B cell (primary cell): ENCODE results near the gene ECE1.

Experiments used
- EZH2 ChIP-seq: IDR thresholded peaks from 2 replicates; pipeline ENCODE4 v1.6.1; 2012; ENCODE audit warnings: borderline replicate concordance, low read depth, mild to moderate bottlenecking, moderate library complexity, low read length; ENCODE audit not compliant: insufficient read depth, poor library complexity, severe bottlenecking
- TF ChIP-seq, protein P1 (sequence below): fragments of 200-600 bp; IDR thresholded peaks from one replicate; pipeline ENCODE4 v1.8.0; 2022; ENCODE audit warnings: antibody characterized with exemption, mild to moderate bottlenecking

DNA sequence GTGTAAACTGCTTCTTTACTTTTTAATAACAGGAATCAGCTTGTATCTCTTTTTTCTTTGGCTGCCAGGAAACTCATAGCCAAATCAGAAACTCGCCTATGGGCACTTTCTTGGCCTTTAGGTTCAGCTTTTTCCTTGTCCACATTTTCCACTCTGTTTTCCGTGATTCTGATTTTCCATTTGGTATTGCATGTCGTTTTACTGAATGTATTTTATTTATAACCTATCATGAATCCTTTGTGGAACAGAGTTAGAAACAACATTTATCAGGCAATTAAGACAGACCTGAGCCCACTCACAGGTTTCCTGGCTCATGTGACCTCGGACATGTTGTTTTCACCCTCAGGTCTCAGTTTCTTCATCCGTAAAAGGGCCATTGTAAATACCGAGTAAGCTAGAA lies 5.3 kb upstream of the ECE1 start:
- TF ChIP-seq, protein P1, sequence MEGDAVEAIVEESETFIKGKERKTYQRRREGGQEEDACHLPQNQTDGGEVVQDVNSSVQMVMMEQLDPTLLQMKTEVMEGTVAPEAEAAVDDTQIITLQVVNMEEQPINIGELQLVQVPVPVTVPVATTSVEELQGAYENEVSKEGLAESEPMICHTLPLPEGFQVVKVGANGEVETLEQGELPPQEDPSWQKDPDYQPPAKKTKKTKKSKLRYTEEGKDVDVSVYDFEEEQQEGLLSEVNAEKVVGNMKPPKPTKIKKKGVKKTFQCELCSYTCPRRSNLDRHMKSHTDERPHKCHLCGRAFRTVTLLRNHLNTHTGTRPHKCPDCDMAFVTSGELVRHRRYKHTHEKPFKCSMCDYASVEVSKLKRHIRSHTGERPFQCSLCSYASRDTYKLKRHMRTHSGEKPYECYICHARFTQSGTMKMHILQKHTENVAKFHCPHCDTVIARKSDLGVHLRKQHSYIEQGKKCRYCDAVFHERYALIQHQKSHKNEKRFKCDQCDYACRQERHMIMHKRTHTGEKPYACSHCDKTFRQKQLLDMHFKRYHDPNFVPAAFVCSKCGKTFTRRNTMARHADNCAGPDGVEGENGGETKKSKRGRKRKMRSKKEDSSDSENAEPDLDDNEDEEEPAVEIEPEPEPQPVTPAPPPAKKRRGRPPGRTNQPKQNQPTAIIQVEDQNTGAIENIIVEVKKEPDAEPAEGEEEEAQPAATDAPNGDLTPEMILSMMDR: no peak
- TF ChIP-seq EZH2: no peak
